Endothelial cell of umbilical vein (primary cell): Measurements from ENCODE around the gene ZNF3. TPM values are rescaled to one million over a fixed set of nuclear protein-coding genes. Genes with fewer than 3 reads are reported as not detected.

Experiments used
- BruUV-seq: library from RNA; stranded (reverse); fragments of 400-500 nt; replicated peaks from 2 replicates; lab custom pipeline; 2021; lab: Mats Ljungman, UMichigan
- CTCF ChIA-PET: fragments of 300-600, 350-600 bp; sonication (Branson Sonifier 250); formaldehyde crosslinking; loops from one replicate; lab custom pipeline; 2021; ENCODE audit warnings: antibody characterized with exemption, inconsistent platforms; lab: Charles Lee
- POLR2A ChIA-PET: fragments of 300-600, 350-600 bp; sonication (Branson Sonifier 250); formaldehyde crosslinking; loops from one replicate; lab custom pipeline; 2021; ENCODE audit warnings: antibody characterized with exemption, inconsistent platforms; lab: Charles Lee
- DNase-seq: peaks from one replicate; pipeline ENCODE4 v3.0.0-alpha.2; 2011; ENCODE audit warnings: low read depth, low spot score
- FAIRE-seq: peaks from 2 replicates; lab custom pipeline; 2011; peaks lifted over from hg19 to GRCh38; lab: Jason Lieb, UNC
- H2AFZ ChIP-seq: 2 replicates; pipeline ENCODE4 v1.6.0; 2012; ENCODE audit warnings: low read depth, low read length, control low read depth, inconsistent platforms
- H3K27ac ChIP-seq: 2 replicates; pipeline ENCODE4 v1.5.1; 2011; ENCODE audit warnings: low read depth, mild to moderate bottlenecking, control low read depth, low read length, moderate library complexity; ENCODE audit not compliant: insufficient read depth
- H3K27me3 ChIP-seq, 2 experiments: 2 replicates each; pipeline versions ENCODE4 v1.6.0 to v1.6.1; 2011; ENCODE audit warnings: low read length in 2 of 2, mixed read lengths in 1 of 2; ENCODE audit not compliant: control insufficient read depth in 2 of 2, insufficient read depth in 2 of 2
- H3K36me3 ChIP-seq, 2 experiments: 2 replicates in 1 of 2; 3 replicates in 1 of 2; pipeline ENCODE4 v1.5.1; 2011; ENCODE audit warnings: low read length in 2 of 2, mild to moderate bottlenecking in 1 of 2, moderate library complexity in 1 of 2; ENCODE audit not compliant: control insufficient read depth in 2 of 2, insufficient read depth in 2 of 2; ENCODE audit errors: extremely low read depth in 1 of 2
- H3K4me1 ChIP-seq: 3 replicates; pipeline ENCODE4 v1.5.1; 2011; ENCODE audit warnings: mild to moderate bottlenecking, low read length; ENCODE audit not compliant: control insufficient read depth, insufficient read depth; ENCODE audit errors: extremely low read depth
- H3K4me2 ChIP-seq: 2 replicates; pipeline ENCODE4 v1.6.1; 2011; ENCODE audit warnings: low read length, control low read depth, mixed read lengths; ENCODE audit not compliant: insufficient read depth
- H3K4me3 ChIP-seq, 3 experiments: fragments of 200-600 bp in 1 of 3; sonication (generic), shearing (Covaris generic) in 1 of 3; replicated peaks in 1 of 3; 2 replicates each; pipeline ENCODE4 v1.5.1; 2011 to 2016; ENCODE audit warnings: control low read depth in 3 of 3, low read length in 3 of 3, mild to moderate bottlenecking in 2 of 3, inconsistent platforms in 1 of 3, low read depth in 1 of 3, moderate library complexity in 1 of 3; ENCODE audit not compliant: insufficient read depth in 1 of 3
- H3K79me2 ChIP-seq: 2 replicates; pipeline ENCODE4 v1.6.0; 2012; ENCODE audit warnings: low read length, inconsistent platforms; ENCODE audit not compliant: control insufficient read depth, insufficient read depth
- H3K9ac ChIP-seq: replicated peaks from 2 replicates; pipeline ENCODE3; 2011; ENCODE audit warnings: low read length, control low read depth; ENCODE audit not compliant: insufficient read depth; ENCODE audit errors: extremely low read depth
- H3K9me1 ChIP-seq: replicated peaks from 3 replicates; pipeline ENCODE4 v1.6.0; 2011; ENCODE audit warnings: mild to moderate bottlenecking, low read length; ENCODE audit not compliant: control insufficient read depth, insufficient read depth; ENCODE audit errors: extremely low read depth
- H3K9me3 ChIP-seq: replicated peaks from 2 replicates; pipeline ENCODE4 v1.5.1; 2012; ENCODE audit warnings: low read length, inconsistent platforms; ENCODE audit not compliant: control insufficient read depth, insufficient read depth
- H4K20me1 ChIP-seq: replicated peaks from 2 replicates; pipeline ENCODE3; 2011; ENCODE audit warnings: mild to moderate bottlenecking, low read length; ENCODE audit not compliant: control insufficient read depth, insufficient read depth; ENCODE audit errors: extremely low read depth
- CTCF ChIP-seq, 2 donors: IDR thresholded peaks; 1 replicate in 1 of 2; 2 replicates in 1 of 2; pipeline ENCODE4 v1.5.1; 2011; ENCODE audit warnings: low read length in 2 of 2, mild to moderate bottlenecking in 2 of 2, moderate library complexity in 2 of 2, control low read depth in 1 of 2, inconsistent platforms in 1 of 2, low read depth in 1 of 2; ENCODE audit not compliant: insufficient read depth in 1 of 2; ENCODE audit errors: extremely low read depth in 1 of 2
- EZH2 ChIP-seq: IDR thresholded peaks from 2 replicates; pipeline ENCODE4 v1.6.1; 2012; ENCODE audit warnings: borderline replicate concordance, low read depth, mild to moderate bottlenecking, moderate library complexity, low read length, inconsistent platforms; ENCODE audit not compliant: severe bottlenecking
- FOS ChIP-seq: IDR thresholded peaks from 2 replicates; pipeline ENCODE4 v1.6.1; 2011; ENCODE audit warnings: mild to moderate bottlenecking, low read length, moderate library complexity, borderline replicate concordance; ENCODE audit not compliant: insufficient read depth
- GATA2 ChIP-seq: IDR thresholded peaks from 2 replicates; pipeline ENCODE4 v1.7.0; 2011; ENCODE audit warnings: low read depth, mild to moderate bottlenecking, moderate library complexity, mixed read lengths, low read length; ENCODE audit not compliant: insufficient read length, insufficient read depth
- JUN ChIP-seq: IDR thresholded peaks from 2 replicates; pipeline ENCODE4 v1.6.1; 2011; ENCODE audit warnings: borderline replicate concordance, low read depth; ENCODE audit not compliant: insufficient read length, insufficient read depth
- MYC ChIP-seq: IDR thresholded peaks from one replicate; pipeline ENCODE4 v1.6.1; 2011; ENCODE audit warnings: mild to moderate bottlenecking, low read depth, low read length
- POLR2A ChIP-seq: IDR thresholded peaks from 2 replicates; pipeline ENCODE4 v1.6.1; 2012; ENCODE audit warnings: low read depth, mild to moderate bottlenecking, control low read depth, low read length
- POLR2AphosphoS5 ChIP-seq: IDR thresholded peaks from 2 replicates; pipeline ENCODE4 v1.6.1; 2012; ENCODE audit warnings: low read depth, mild to moderate bottlenecking, control low read depth, low read length, moderate library complexity; ENCODE audit not compliant: insufficient read depth
- dilution Hi-C: fragments of 300-500 bp; cut with MboI; formaldehyde crosslinking; loops from one replicate; pipeline ENCODE4 v1.15.0; 2019; ENCODE audit warnings: low sequenced_read_pairs; ENCODE audit not compliant: extremely low pct_ligation_motif_present
- intact Hi-C: fragments of 100-400 bp; cut with micrococcal nuclease; formaldehyde crosslinking; loops from one replicate; pipeline ENCODE4 v1.10.0; 2022
- polyA plus RNA-seq, 4 experiments: library from polyadenylated mRNA; depleted of rRNA in 3 of 4; stranded (reverse) in 3 of 4; unstranded in 1 of 4; fragments of >200 nt; gene quantifications; 2 replicates each; pipeline versions ENCODE4 v1.2.1 to v1.2.3, GENCODE V29; 2011 to 2012; ENCODE audit warnings: missing spikeins in 1 of 4
- total RNA-seq: library from RNA; stranded (reverse); gene quantifications from 2 replicates; pipeline ENCODE4 v1.2.3, GENCODE V29; 2021
- TF ChIP-seq, protein P1 (sequence below): IDR thresholded peaks from 2 replicates; pipeline ENCODE4 v1.6.1; 2011; ENCODE audit not compliant: insufficient read depth, insufficient read length

Gene ZNF3
- total and polyA plus RNA-seq, 2 donors (not counting 3 experiments of a cell fraction or from before 2014, with no cell fraction given): 21.8 to 30.9 TPM

DNA sequence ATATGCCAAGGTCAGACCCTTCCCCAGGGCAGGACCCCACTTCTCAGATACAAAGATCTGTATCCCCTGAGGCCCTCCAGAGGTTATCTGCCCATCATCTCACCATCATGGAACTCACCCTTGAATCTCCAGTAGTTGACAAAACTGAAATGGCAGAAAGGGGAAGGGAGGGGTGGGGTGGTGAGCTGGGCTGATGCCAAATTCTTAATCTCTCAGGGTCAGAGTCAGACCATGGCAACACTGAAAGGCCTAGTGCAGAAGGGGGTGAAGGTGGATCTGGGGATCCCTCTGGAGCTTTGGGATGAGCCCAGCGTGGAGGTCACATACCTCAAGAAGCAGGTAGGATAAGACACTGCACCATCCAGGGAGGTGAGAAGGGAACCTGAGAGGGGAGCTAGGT is 41.0 kb upstream of the ZNF3 start:
- FAIRE-seq (no peak), DNase-seq (no peak)
- no peak overlapping the region for H2AFZ ChIP-seq
- peaks cover 10% of the 10 kb centered on the region for H3K79me2 ChIP-seq
- H3K4me2 ChIP-seq: no peak overlapping the region
- H3K27me3 ChIP-seq: no peaks in the 10 kb centered on the region
- H3K4me1 ChIP-seq: peaks cover 16% of the 10 kb centered on the region
- BruUV-seq: no TSS peak
- dilution Hi-C loops: no loop called here
- no peak overlapping the region for H3K9ac ChIP-seq
- H3K4me3 ChIP-seq: no peak overlapping the region
- H3K36me3 ChIP-seq: peaks cover 0 to 2% of the 10 kb centered on the region in 2 experiments
- ChIA-PET POLR2A (no interaction called here), CTCF (interaction anchor here (1.0 kb wide), 1 partner anchor 8 kb away, joined by 3 read pairs; no protein-coding TSS in a partner anchor)
- no peak overlapping the region for H3K27ac ChIP-seq
- H3K9me1 ChIP-seq: no peaks in the 10 kb centered on the region
- no peaks in the 10 kb centered on the region for H3K9me3 ChIP-seq
- intact Hi-C loops: no loop called here
- no peaks in the 10 kb centered on the region for H4K20me1 ChIP-seq
- no peak for TF ChIP-seq CTCF (IDR thresholded peaks at IDR 0.05; ENCODE audit: extremely low read depth in 1 of 2, insufficient read depth in 1 of 2, low read depth in 1 of 2, low read length in 2 of 2)
- TF ChIP-seq FOS: no peak
- TF ChIP-seq GATA2: no peak
- TF ChIP-seq POLR2AphosphoS5: no peak

DNA sequence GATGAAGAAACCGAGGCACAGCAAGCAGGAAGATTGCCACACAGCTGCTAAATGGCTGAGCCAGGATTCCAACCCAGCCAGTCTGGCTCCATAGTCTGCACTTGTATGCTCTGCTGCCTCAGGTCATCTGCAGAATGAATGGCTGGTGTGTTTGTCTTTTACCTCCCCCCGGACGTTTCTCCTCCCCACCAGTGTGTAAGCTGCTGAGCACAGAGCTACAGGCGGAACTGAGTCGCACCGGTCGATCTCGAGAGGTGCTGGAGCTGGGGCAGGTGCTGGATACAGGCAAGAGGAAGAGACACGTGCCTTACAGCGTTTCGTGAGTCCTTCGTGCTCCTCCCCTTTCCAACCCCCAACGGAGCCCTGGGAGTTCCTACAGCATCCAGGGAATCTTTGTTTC is 40.5 kb upstream of the ZNF3 start:
- Histone ChIP-seq H3K36me3 (peaks cover 0 to 2% of the 10 kb centered on the region in 2 experiments), H3K4me3 (no peak overlapping the region), H3K79me2 (peaks cover 10% of the 10 kb centered on the region), H4K20me1 (no peaks in the 10 kb centered on the region), H3K27me3 (no peaks in the 10 kb centered on the region), H3K4me2 (no peak overlapping the region), H3K9me1 (no peaks in the 10 kb centered on the region), H3K27ac (no peak overlapping the region), H3K9me3 (no peaks in the 10 kb centered on the region), H3K9ac (no peak overlapping the region), H2AFZ (no peak overlapping the region), H3K4me1 (peaks cover 16% of the 10 kb centered on the region)
- dilution Hi-C loops: no loop called here
- FAIRE-seq: no peak
- no TSS peak for BruUV-seq
- ChIA-PET CTCF (interaction anchor here (1.0 kb wide), 1 partner anchor 8 kb away, joined by 3 read pairs; no protein-coding TSS in a partner anchor), POLR2A (no interaction called here)
- intact Hi-C loops: no loop called here
- TF ChIP-seq POLR2A (no peak), POLR2AphosphoS5 (no peak), MYC (no peak), CTCF (IDR thresholded peaks at IDR 0.05; ENCODE audit: extremely low read depth in 1 of 2, insufficient read depth in 1 of 2, low read depth in 1 of 2, low read length in 2 of 2) (no peak), EZH2 (no peak), JUN (no peak), GATA2 (no peak), FOS (no peak)
- TF ChIP-seq, protein P1, sequence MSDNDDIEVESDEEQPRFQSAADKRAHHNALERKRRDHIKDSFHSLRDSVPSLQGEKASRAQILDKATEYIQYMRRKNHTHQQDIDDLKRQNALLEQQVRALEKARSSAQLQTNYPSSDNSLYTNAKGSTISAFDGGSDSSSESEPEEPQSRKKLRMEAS: no peak
- DNase-seq: no peak
